HepG2 (cell line): ENCODE data around the gene MTF1. TPM values are rescaled to one million over a fixed set of nuclear protein-coding genes. Genes with fewer than 3 reads are reported as not detected.

Experiments
- HIC2 ChIP-seq: sonication (generic); formaldehyde crosslinking; IDR thresholded peaks from 2 replicates; pipeline ENCODE4 v1.9.0; 2022; ENCODE audit warnings: low read depth, missing genetic modification reagents
- HNF1B ChIP-seq: sonication (generic); formaldehyde crosslinking; IDR thresholded peaks from 2 replicates; pipeline ENCODE4 v1.5.1; 2020; ENCODE audit warnings: mild to moderate bottlenecking, moderate library complexity, missing genetic modification reagents
- KDM2A ChIP-seq: sonication (generic); formaldehyde crosslinking; IDR thresholded peaks from 2 replicates; pipeline ENCODE4 v1.4.0; 2020; ENCODE audit warnings: low read depth, missing genetic modification reagents, borderline replicate concordance
- KDM5B ChIP-seq: sonication (generic); formaldehyde crosslinking; IDR thresholded peaks from 2 replicates; pipeline ENCODE4 v1.4.0; 2020; ENCODE audit warnings: missing genetic modification reagents, mild to moderate bottlenecking, borderline replicate concordance
- LCORL ChIP-seq, 2 experiments: fragments of 450-650 bp in 1 of 2; sonication (generic) in 1 of 2; formaldehyde crosslinking in 1 of 2; IDR thresholded peaks; 2 replicates each; pipeline versions ENCODE4 v1.5.0 to v1.6.1; 2017 to 2020; ENCODE audit warnings: antibody characterized with exemption in 1 of 2, missing genetic modification reagents in 1 of 2
- MAFG ChIP-seq: sonication (generic); formaldehyde crosslinking; IDR thresholded peaks from 2 replicates; pipeline ENCODE4 v1.5.1; 2020; ENCODE audit warnings: mild to moderate bottlenecking, missing genetic modification reagents
- NONO ChIP-seq, 2 experiments: fragments of 450-650 bp in 1 of 2; sonication (generic) in 1 of 2; formaldehyde crosslinking in 1 of 2; IDR thresholded peaks in 1 of 2; conservative IDR thresholded peaks in 1 of 2; 2 replicates each; pipeline versions ENCODE4 v1.6.1 to v1.8.0; 2017 to 2022; ENCODE audit warnings: mild to moderate bottlenecking in 1 of 2, missing genetic modification reagents in 1 of 2, moderate library complexity in 1 of 2
- RFXANK ChIP-seq: IDR thresholded peaks from 2 replicates; pipeline ENCODE4 v1.6.1; 2016
- TAF1 ChIP-seq: sonication (generic); formaldehyde crosslinking; IDR thresholded peaks from 2 replicates; pipeline ENCODE4 v1.4.0; 2020; ENCODE audit warnings: missing genetic modification reagents
- TRIM24 ChIP-seq: sonication (generic); formaldehyde crosslinking; IDR thresholded peaks from 2 replicates; pipeline ENCODE4 v1.8.0; 2022; ENCODE audit warnings: mild to moderate bottlenecking, missing genetic modification reagents
- ZBTB39 ChIP-seq: sonication (generic); formaldehyde crosslinking; IDR thresholded peaks from 2 replicates; pipeline ENCODE4 v1.5.0; 2020; ENCODE audit warnings: missing genetic modification reagents
- ZHX1 ChIP-seq: sonication (generic); formaldehyde crosslinking; IDR thresholded peaks from 2 replicates; pipeline ENCODE4 v1.8.1; 2022; ENCODE audit warnings: low read depth, mild to moderate bottlenecking, missing genetic modification reagents
- ZNF468 ChIP-seq: sonication (generic); formaldehyde crosslinking; IDR thresholded peaks from 2 replicates; pipeline ENCODE4 v1.8.0; 2022; ENCODE audit warnings: mild to moderate bottlenecking, moderate library complexity, missing genetic modification reagents
- ZNF512B ChIP-seq: sonication (generic); formaldehyde crosslinking; IDR thresholded peaks from 2 replicates; pipeline ENCODE4 v1.5.1; 2020; ENCODE audit warnings: missing genetic modification reagents, mild to moderate bottlenecking, borderline replicate concordance
- ZNF557 ChIP-seq: sonication (generic); formaldehyde crosslinking; IDR thresholded peaks from 2 replicates; pipeline ENCODE4 v1.4.0; 2020; ENCODE audit warnings: missing genetic modification reagents
- ZNF598 ChIP-seq: sonication (generic); formaldehyde crosslinking; IDR thresholded peaks from 2 replicates; pipeline ENCODE4 v1.5.1; 2020; ENCODE audit warnings: mild to moderate bottlenecking, missing genetic modification reagents, borderline replicate concordance
- polyA plus RNA-seq, 8 experiments: library from polyadenylated mRNA; depleted of rRNA in 3 of 8; stranded (reverse) in 7 of 8; unstranded in 1 of 8; fragments of >200 nt; fragmentation: Illumina TruSeq in 4 of 8; extraction: Trizol in 4 of 8; gene quantifications; 2 replicates each; pipeline versions ENCODE4 v1.2.1 to v1.2.3, GENCODE V29; 2011 to 2016; ENCODE audit warnings: low read depth in 4 of 8, missing spikeins in 1 of 8, mixed read lengths in 1 of 8; ENCODE audit not compliant: insufficient read depth in 1 of 8
- total RNA-seq, 5 experiments: library from RNA; depleted of rRNA; stranded (reverse); fragments of >200 nt; fragmentation: Illumina TruSeq; extraction: Trizol; gene quantifications; 2 replicates each; pipeline ENCODE4 v1.2.3, GENCODE V29; 2016; ENCODE audit warnings: low read depth in 1 of 5

The MTF1 gene
- total and polyA plus RNA-seq, 2 of the 13 experiments (the other 11 are each of a cell fraction or from before 2014, with no cell fraction given), result 2.4 to 3.3 TPM

- TF ChIP-seq ZBTB39 (CRISPR knock-in tag), result no peak
- TF ChIP-seq HIC2 (CRISPR knock-in tag), result no peak
- no peak for TF ChIP-seq ZNF512B (CRISPR knock-in tag)
- TF ChIP-seq ZHX1 (CRISPR knock-in tag), result no peak
- TF ChIP-seq KDM2A (CRISPR knock-in tag), result peak; percentile 49; the same call in 1 of the 2 replicates
- no peak for TF ChIP-seq TRIM24
- TF ChIP-seq MAFG (CRISPR knock-in tag), result no peak
- peak; percentile 49; the same call in 1 of the 2 replicates for TF ChIP-seq KDM5B (CRISPR knock-in tag)
- TF ChIP-seq HNF1B (CRISPR knock-in tag), result no peak
- peak; percentile 52 for TF ChIP-seq TAF1 (CRISPR knock-in tag)
- no peak for TF ChIP-seq ZNF468 (CRISPR knock-in tag)
- 0 out of 2 replicates have a peak, but pooled peaks have one; percentile 39 for TF ChIP-seq ZNF557
- TF ChIP-seq LCORL (IDR thresholded peaks at IDR 0.05), result no peak
- no peak for TF ChIP-seq LCORL (CRISPR knock-in tag; IDR thresholded peaks at IDR 0.05)
- TF ChIP-seq ZNF598, result no peak; the same call in 1 of the 2 replicates
- no peak for TF ChIP-seq NONO (IDR thresholded peaks at IDR 0.05)
- peak; percentile 73; the same call in 1 of the 2 replicates for TF ChIP-seq NONO (CRISPR knock-in tag; conservative IDR thresholded peaks at IDR 0.05)
- TF ChIP-seq RFXANK (CRISPR knock-in tag), result no peak
Measured at GRCh38 chr1:37793773-37794371, 65.5 kb downstream of the MTF1 start, which contains the start of gene MANEAL (continued).
